B cell (primary cell): ENCODE results near the gene GART. TPM values are rescaled to one million over a fixed set of nuclear protein-coding genes. Genes with fewer than 3 reads are reported as not detected.

Experiments used
- ATAC-seq: fragments of 200-7000 bp; cut with Tn5 transposase; one replicate; pipeline ENCODE4 v1.10.0; 2021; ENCODE audit warnings: low read depth, mild to moderate bottlenecking, moderate number of reproducible peaks, moderate library complexity
- CTCF ChIA-PET: fragments of 350-600 bp; sonication (Branson Sonifier 250); formaldehyde crosslinking; loops from one replicate; lab custom pipeline; 2021; ENCODE audit warnings: antibody characterized with exemption, inconsistent platforms; lab: Charles Lee
- POLR2A ChIA-PET: fragments of 350-600 bp; sonication (Branson Sonifier 250); formaldehyde crosslinking; loops from one replicate; lab custom pipeline; 2021; ENCODE audit warnings: antibody characterized with exemption; lab: Charles Lee
- DNase-seq: peaks from one replicate; pipeline ENCODE4 v3.0.0; 2013
- H2AFZ ChIP-seq: 2 replicates; pipeline ENCODE4 v1.6.1; 2012; ENCODE audit warnings: mild to moderate bottlenecking, low read depth, low read length; ENCODE audit not compliant: insufficient read depth, poor library complexity, severe bottlenecking
- H3K27ac ChIP-seq, 2 donors: 1 replicate in 1 of 2; 2 replicates in 1 of 2; pipeline ENCODE4 v1.5.1; 2012 to 2013; ENCODE audit warnings: low read length in 2 of 2, mild to moderate bottlenecking in 2 of 2, moderate library complexity in 1 of 2
- H3K27me3 ChIP-seq, 4 experiments: fragments of 200-600 bp in 1 of 4; sonication (generic) in 1 of 4; replicated peaks in 1 of 4; 1 replicate in 2 of 4; 2 replicates in 2 of 4; pipeline versions ENCODE4 v1.6.1 to v1.7.0; 2013 to 2016; ENCODE audit warnings: low read length in 3 of 4, mild to moderate bottlenecking in 2 of 4, mixed read lengths in 1 of 4, moderate library complexity in 1 of 4; ENCODE audit not compliant: insufficient read depth in 4 of 4, control insufficient read depth in 3 of 4; ENCODE audit errors: control extremely low read depth in 1 of 4
- H3K36me3 ChIP-seq, 2 experiments: replicated peaks in 1 of 2; 1 replicate in 1 of 2; 2 replicates in 1 of 2; pipeline versions ENCODE4 v1.6.1 to v1.7.1; 2013; ENCODE audit warnings: low read length in 1 of 2; ENCODE audit not compliant: insufficient read depth in 2 of 2, control insufficient read depth in 1 of 2; ENCODE audit errors: control extremely low read depth in 1 of 2, extremely low read depth in 1 of 2
- H3K4me1 ChIP-seq, 2 donors: fragments of 200-600 bp in 1 of 2; sonication (generic) in 1 of 2; 1 replicate in 1 of 2; 2 replicates in 1 of 2; pipeline versions ENCODE4 v1.5.1 to v1.6.1; 2013 to 2017; ENCODE audit warnings: low read length in 2 of 2; ENCODE audit not compliant: control insufficient read depth in 2 of 2, insufficient read depth in 2 of 2
- H3K4me2 ChIP-seq: replicated peaks from 2 replicates; pipeline ENCODE3; 2012; ENCODE audit warnings: mild to moderate bottlenecking, low read depth, low read length; ENCODE audit not compliant: poor library complexity, severe bottlenecking
- H3K4me3 ChIP-seq, 5 experiments: fragments of 200-600 bp in 1 of 5; sonication (generic) in 1 of 5; 1 replicate in 3 of 5; 2 replicates in 2 of 5; pipeline versions ENCODE4 v1.5.1 to v1.7.0; 2011 to 2016; ENCODE audit warnings: low read length in 4 of 5, mild to moderate bottlenecking in 4 of 5, low read depth in 2 of 5, control low read depth in 1 of 5, moderate library complexity in 1 of 5; ENCODE audit not compliant: insufficient read depth in 1 of 5; ENCODE audit errors: control extremely low read depth in 1 of 5, extremely low read depth in 1 of 5
- H3K79me2 ChIP-seq: fragments of 200-600 bp; sonication (generic); one replicate; pipeline ENCODE4 v1.6.0; 2016; ENCODE audit warnings: low read length; ENCODE audit not compliant: control insufficient read depth, insufficient read depth
- H3K9ac ChIP-seq: fragments of 200-600 bp; sonication (generic); 2 replicates; pipeline ENCODE4 v1.6.1; 2017; ENCODE audit warnings: mild to moderate bottlenecking, low read length, moderate library complexity
- H3K9me3 ChIP-seq, 3 donors: one replicate each; pipeline versions ENCODE4 v1.6.1 to v1.7.1; 2013; ENCODE audit warnings: low read length in 2 of 3; ENCODE audit not compliant: control insufficient read depth in 2 of 3, insufficient read depth in 1 of 3; ENCODE audit errors: control extremely low read depth in 1 of 3
- H4K20me1 ChIP-seq: 2 replicates; pipeline ENCODE4 v1.6.0; 2012; ENCODE audit warnings: mild to moderate bottlenecking, low read length; ENCODE audit not compliant: insufficient read depth, control insufficient read depth, poor library complexity, severe bottlenecking
- H3K27ac Mint-ChIP-seq: one replicate; pipeline ENCODE4 v1.8.0; 2021; ENCODE audit warnings: mixed read lengths
- H3K27me3 Mint-ChIP-seq: one replicate; pipeline ENCODE4 v1.8.0; 2021; ENCODE audit warnings: mixed read lengths
- H3K4me1 Mint-ChIP-seq: one replicate; pipeline ENCODE4 v1.8.0; 2021; ENCODE audit warnings: mixed read lengths
- H3K4me3 Mint-ChIP-seq: one replicate; pipeline ENCODE4 v1.8.0; 2021; ENCODE audit warnings: mixed read lengths
- H3K9me3 Mint-ChIP-seq: one replicate; pipeline ENCODE4 v1.8.0; 2022; ENCODE audit warnings: mixed read lengths; ENCODE audit not compliant: insufficient read depth
- CTCF ChIP-seq: fragments of 200-600 bp; IDR thresholded peaks from one replicate; pipeline ENCODE4 v1.8.0; 2022; ENCODE audit warnings: antibody characterized with exemption, mild to moderate bottlenecking
- EZH2 ChIP-seq: IDR thresholded peaks from 2 replicates; pipeline ENCODE4 v1.6.1; 2012; ENCODE audit warnings: borderline replicate concordance, low read depth, mild to moderate bottlenecking, moderate library complexity, low read length; ENCODE audit not compliant: insufficient read depth, poor library complexity, severe bottlenecking
- WGBS: methylation state at CpG from one replicate; pipeline ENCODE4 v1.1.5; 2013; ENCODE audit warnings: missing lambda C conversion rate; ENCODE audit not compliant: insufficient coverage; 5-methylcytosine and 5-hydroxymethylcytosine counted together
- intact Hi-C: fragments of 100-400 bp; cut with micrococcal nuclease; formaldehyde crosslinking; loops from one replicate; pipeline ENCODE4 v1.10.0; 2022
- polyA plus RNA-seq: library from polyadenylated mRNA; depleted of rRNA; stranded (reverse); fragments of >200 nt; gene quantifications from 2 replicates; pipeline ENCODE4 v1.2.3, GENCODE V29; 2012
- total RNA-seq, 2 donors: library from RNA; stranded (reverse); fragments of 120-200 nt in 1 of 2; gene quantifications; 1 replicate in 1 of 2; 2 replicates in 1 of 2; pipeline versions ENCODE4 v1.2.3 to v1.2.4, GENCODE V29; 2013 to 2022

GART gene
- total and polyA plus RNA-seq, 2 donors (not counting 1 experiment from before 2014, with no cell fraction given), result 8.7 to 58.3 TPM

- POLR2A ChIA-PET, result interaction anchor here (0.7 kb wide), 1 partner anchor 133 kb away, joined by 3 read pairs; no protein-coding TSS in a partner anchor
- peaks cover 17 to 74% of the 10 kb centered on the region in 2 experiments for H3K36me3 ChIP-seq
- ATAC-seq, result no peak
Observed at GRCh38 chr21:33572350-33572749, 30.4 kb upstream of the GART start.

GRCh38 chr21:33569991-33570390 lies 28.1 kb upstream of the GART start:
- intact Hi-C loops, result no loop called here
- no peaks in the 10 kb centered on the region for H3K9me3 Mint-ChIP-seq
- H3K9ac ChIP-seq, result no peak overlapping the region
- H3K79me2 ChIP-seq, result peaks cover 28% of the 10 kb centered on the region
- H3K27me3 Mint-ChIP-seq, result no peaks in the 10 kb centered on the region
- H3K4me3 Mint-ChIP-seq, result no peak overlapping the region
- H3K27ac Mint-ChIP-seq, result no peak overlapping the region
- no peaks in the 10 kb centered on the region for H3K27me3 ChIP-seq
- no peak overlapping the region for H2AFZ ChIP-seq
- H3K4me2 ChIP-seq, result no peak overlapping the region
- ATAC-seq, result no peak
- no peaks in the 10 kb centered on the region for H3K9me3 ChIP-seq
- H3K4me1 ChIP-seq, result no peaks in the 10 kb centered on the region
- H3K4me3 ChIP-seq, result no peak overlapping the region
- DNase-seq, result no peak
- 100% methylated on average over 4 of the region's 5 CpGs for WGBS
- H3K27ac ChIP-seq, result no peak overlapping the region
- peaks cover 4% of the 10 kb centered on the region for H3K4me1 Mint-ChIP-seq
- peaks cover 15 to 62% of the 10 kb centered on the region in 2 experiments for H3K36me3 ChIP-seq
- peaks cover 27% of the 10 kb centered on the region for H4K20me1 ChIP-seq
- POLR2A ChIA-PET, result no interaction called here
- CTCF ChIA-PET, result no interaction called here
- TF ChIP-seq EZH2 (no peak), CTCF (no peak)

More at GRCh38 chr21:33572350-33572749, 30.4 kb upstream of the GART start:
- Histone ChIP-seq H3K9me3 (no peaks in the 10 kb centered on the region), H3K27ac (no peak overlapping the region), H3K9ac (no peak overlapping the region), H2AFZ (no peak overlapping the region), H3K4me3 (no peak overlapping the region), H3K27me3 (no peaks in the 10 kb centered on the region), H3K4me2 (no peak overlapping the region), H3K4me1 (no peaks in the 10 kb centered on the region), H3K79me2 (peaks cover 16% of the 10 kb centered on the region), H4K20me1 (peaks cover 20% of the 10 kb centered on the region)
- intact Hi-C loops, result no loop called here
- DNase-seq, result no peak
- no peaks in the 10 kb centered on the region for H3K9me3 Mint-ChIP-seq
- WGBS, result no CpG with 5 or more reads among the region's 3 CpGs
- no peaks in the 10 kb centered on the region for H3K27me3 Mint-ChIP-seq
- H3K4me3 Mint-ChIP-seq, result no peak overlapping the region
- CTCF ChIA-PET, result no interaction called here
- TF ChIP-seq CTCF, result no peak
- no peak for TF ChIP-seq EZH2
- H3K27ac Mint-ChIP-seq, result no peak overlapping the region
- H3K4me1 Mint-ChIP-seq, result peaks cover 4% of the 10 kb centered on the region
